KOPT-K1 (cell line): Measurements from ENCODE around the gene APOBEC3F.
"Not testable (repeated sequence)": the region's sequence is repeated elsewhere in the genome, so short reads cannot be mapped to it uniquely, and the experiment has no call there.

ENCODE experiments used
- H3K27ac ChIP-seq: fragments of 200-600 bp; sonication (generic); 2 replicates; pipeline ENCODE4 v1.5.1; 2016; ENCODE audit warnings: antibody characterized with exemption, mild to moderate bottlenecking, low read depth, low read length; ENCODE audit not compliant: poor library complexity, severe bottlenecking
- H3K36me3 ChIP-seq: fragments of 200-600 bp; sonication (generic); 2 replicates; pipeline ENCODE4 v1.5.1; 2017; ENCODE audit warnings: antibody characterized with exemption, mild to moderate bottlenecking, low read length, moderate library complexity; ENCODE audit not compliant: insufficient read depth
- H3K9me3 ChIP-seq: fragments of 200-600 bp; sonication (generic); 2 replicates; pipeline ENCODE4 v1.5.1; 2017; ENCODE audit warnings: antibody characterized with exemption, low read length, mild to moderate bottlenecking; ENCODE audit not compliant: insufficient read depth, poor library complexity, severe bottlenecking

Gene APOBEC3F

DNA sequence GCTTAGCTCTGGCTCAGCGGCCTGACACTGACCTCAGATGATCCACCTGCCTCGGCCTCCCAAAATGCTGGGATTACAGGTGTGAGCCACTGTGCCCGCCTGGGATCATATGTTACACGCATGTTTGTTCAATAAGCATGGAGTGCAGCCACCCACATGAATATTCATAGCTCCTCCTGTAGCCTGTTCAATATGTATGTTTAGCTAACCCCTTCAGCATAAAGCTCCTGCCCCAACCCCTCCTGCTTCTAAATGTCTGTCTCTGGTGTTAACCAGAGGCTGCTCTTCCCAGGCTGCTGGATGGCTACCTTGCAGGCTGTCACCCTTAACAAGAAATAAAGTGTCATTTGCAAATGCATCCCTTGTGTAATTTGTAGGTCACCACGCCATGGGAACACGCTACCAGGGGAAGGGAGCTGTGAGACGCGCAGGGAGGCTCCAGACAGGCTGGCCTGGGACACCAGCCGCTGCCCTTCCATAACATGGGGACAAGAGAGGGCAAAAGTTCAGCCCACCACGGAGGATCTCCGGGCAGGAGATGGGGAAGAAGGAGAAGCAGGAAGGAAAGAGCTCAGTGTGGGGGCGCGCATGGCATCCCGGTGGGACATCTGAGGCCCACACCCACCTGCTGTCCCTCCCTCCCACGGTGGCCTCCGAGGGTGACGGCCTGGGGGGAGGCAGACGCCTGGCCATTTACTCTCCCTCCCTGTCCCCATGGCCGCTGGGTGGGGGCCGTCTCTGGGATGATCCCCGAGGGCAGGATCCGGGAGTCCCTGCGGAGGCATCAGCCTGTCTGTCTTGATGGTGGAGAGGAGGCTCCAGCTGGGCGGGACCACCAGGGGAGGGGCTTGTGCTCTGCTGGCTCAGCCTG is 35.7 kb downstream of the APOBEC3F start:
- peaks cover 18% of the 10 kb centered on the region; the same call in 1 of the 2 replicates for H3K36me3 ChIP-seq
- peak overlapping the region; percentile 81 for H3K27ac ChIP-seq
- H3K9me3 ChIP-seq = not testable (repeated sequence)

DNA sequence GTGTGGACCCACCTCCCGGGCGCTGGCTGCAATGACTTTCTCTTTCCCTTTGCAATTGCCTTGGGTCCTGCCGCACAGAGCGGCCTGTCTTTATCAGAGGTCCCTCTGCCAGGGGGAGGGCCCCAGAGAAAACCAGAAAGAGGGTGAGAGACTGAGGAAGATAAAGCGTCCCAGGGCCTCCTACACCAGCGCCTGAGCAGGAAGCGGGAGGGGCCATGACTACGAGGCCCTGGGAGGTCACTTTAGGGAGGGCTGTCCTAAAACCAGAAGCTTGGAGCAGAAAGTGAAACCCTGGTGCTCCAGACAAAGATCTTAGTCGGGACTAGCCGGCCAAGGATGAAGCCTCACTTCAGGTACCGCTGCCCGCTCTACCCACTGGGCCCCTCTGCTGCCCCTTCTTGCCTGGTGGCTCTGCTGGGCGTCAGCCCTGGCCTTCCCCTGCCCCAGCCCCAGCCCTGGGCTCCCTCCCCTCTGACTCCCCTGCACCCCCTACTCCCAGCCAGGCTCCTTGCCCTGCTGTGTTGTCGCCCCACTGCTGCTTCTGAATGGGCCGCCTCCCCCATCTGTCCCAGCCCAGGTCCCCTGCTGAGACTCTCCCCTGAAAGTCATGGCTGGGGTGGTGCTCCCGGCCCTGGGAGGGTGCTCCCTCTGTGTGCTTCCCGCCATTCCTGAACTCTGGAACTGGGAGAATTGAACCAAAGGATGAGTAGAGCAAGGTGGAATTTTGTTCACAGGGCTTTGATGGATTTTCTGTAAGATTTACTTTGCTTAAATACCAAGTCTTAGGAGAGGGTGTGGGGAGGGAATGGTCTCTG is 36.6 kb downstream of the APOBEC3F start, which contains the start of gene APOBEC3G:
TSS of gene APOBEC3G (plus strand) at position 250 of the 815 bp plus-strand sequence. CDS start at position 337, 87 bp downstream.
- H3K9me3 ChIP-seq = not testable (repeated sequence)
- Histone ChIP-seq H3K27ac (peak within 1 kb of the TSS; percentile 81), H3K36me3 (peaks cover 25% of the 10 kb centered on the region; the same call in 1 of the 2 replicates)

DNA sequence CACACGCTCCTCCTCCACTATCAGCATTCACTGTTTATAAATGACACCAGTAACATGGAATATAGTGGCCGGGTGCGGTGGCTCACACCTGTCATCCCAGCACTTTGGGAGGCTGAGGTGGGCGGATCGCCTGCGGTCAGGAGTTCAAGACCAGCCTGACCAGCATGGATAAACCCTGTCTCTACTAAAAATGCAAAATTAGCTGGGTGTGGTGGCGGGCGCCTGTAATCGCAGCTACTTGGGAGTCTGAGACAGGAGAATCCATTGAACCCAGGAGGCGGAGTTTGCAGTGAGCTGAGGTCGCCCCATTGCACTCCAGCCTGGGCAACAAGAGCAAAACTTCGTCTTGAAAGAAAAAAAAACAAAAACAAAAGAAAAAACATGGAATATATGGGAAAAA is 37.2 kb downstream of the APOBEC3F start:
- H3K9me3 ChIP-seq = not testable (repeated sequence)
- peaks cover 29% of the 10 kb centered on the region; the same call in 1 of the 2 replicates for H3K36me3 ChIP-seq
- H3K27ac ChIP-seq = peak overlapping the region; percentile 81

DNA sequence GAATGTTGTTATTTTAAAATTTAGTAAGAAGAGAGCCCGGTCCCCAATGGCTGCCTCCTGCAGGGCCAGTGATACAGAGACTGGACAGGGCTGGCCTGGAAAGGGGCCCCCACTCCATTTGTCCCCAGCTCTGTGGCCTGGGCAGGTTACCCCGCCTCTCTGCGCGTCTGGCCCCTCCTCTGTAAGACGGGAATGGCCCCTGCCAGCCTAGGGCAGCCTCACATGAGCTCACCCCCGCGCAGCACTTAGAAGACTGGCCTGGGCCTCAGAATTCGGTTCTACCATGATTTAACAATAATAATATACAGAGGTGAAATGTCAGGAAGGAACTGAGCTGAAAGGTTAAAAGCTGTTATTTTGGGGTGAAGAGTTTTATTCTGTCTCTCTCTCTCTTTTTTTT is 37.7 kb downstream of the APOBEC3F start:
- peaks cover 33% of the 10 kb centered on the region; the same call in 1 of the 2 replicates for H3K36me3 ChIP-seq
- peak overlapping the region; percentile 81 for H3K27ac ChIP-seq
- no peaks in the 10 kb centered on the region for H3K9me3 ChIP-seq

DNA sequence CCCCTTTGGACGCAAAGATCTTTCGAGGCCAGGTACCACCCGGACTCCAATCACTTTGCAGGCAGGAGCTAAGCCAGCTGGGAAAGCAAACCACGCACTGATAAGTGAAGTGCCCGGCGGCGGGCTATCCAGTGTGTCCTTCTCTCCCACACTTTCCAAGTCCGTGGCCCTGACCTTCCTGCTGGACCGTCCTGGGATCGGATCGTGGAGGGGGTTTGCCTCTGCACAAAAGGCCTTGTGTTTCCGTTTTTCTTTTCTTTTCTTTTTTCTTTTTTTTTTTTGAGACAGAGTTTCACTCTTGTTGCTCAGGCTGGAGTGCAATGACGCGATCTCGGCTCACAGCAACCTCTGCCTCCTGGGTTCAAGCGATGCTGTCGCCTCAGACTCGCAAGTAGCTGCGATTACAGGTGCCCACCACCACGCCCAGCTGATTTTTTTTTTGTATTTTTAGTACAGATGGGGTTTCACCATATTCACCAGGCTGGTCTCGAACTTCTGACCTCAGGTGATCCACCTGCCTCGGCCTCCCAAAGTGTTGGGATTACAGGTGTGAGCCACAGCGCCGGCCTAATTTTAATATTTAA is 38.5 kb downstream of the APOBEC3F start:
- not testable (repeated sequence) for H3K9me3 ChIP-seq, H3K27ac ChIP-seq
- peaks cover 38% of the 10 kb centered on the region; the same call in 1 of the 2 replicates for H3K36me3 ChIP-seq

DNA sequence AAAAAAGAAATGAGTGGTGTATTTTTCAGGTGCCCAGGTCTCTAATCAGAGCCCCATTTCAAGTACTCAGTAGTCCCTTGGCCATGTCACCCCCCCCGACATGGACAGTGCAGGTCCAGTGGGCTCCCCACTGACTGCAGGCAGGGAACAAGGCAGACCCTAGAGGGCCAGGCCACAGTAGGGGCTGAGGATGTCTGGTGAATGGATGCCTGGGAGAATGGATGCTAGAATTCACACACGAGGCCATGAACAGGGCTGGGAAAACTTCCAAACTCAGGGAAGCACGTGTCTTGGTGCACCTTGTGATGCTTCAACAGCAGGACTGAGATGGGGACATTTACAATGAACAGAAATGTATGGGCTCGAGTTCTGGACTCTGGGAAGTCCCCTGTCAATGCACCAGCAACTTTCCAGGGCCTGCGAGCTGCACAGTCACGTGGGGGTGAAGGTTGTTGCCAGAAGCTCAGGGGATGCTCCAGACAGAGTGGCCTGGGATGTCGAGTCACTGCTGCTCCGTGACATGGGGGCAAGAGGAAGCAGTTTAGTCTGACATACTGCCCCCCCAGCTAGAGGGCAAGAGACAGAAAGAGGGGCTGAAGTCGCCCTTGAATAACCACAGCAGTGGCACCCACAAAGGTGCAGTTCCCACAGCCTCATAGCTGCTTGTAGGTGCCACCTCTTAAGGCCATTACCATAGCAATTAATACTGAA is 39.5 kb downstream of the APOBEC3F start:
- H3K9me3 ChIP-seq = no peaks in the 10 kb centered on the region
- H3K36me3 ChIP-seq = peaks cover 47% of the 10 kb centered on the region; the same call in 1 of the 2 replicates
- H3K27ac ChIP-seq = peak overlapping the region; percentile 52

DNA sequence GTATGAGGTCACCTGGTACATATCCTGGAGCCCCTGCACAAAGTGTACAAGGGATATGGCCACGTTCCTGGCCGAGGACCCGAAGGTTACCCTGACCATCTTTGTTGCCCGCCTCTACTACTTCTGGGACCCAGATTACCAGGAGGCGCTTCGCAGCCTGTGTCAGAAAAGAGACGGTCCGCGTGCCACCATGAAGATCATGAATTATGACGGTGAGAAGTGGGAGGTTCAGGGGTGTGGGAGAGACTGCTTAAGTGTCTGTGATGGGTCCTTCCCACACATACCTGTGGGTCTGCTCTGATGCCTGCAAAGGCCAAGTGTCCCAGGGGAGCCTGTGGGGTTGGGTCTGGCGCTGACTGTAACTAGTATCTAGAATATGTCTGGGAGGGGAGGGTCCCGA is 40.4 kb downstream of the APOBEC3F start:
- Histone ChIP-seq H3K9me3 (no peaks in the 10 kb centered on the region), H3K27ac (peak overlapping the region; percentile 52), H3K36me3 (peaks cover 47% of the 10 kb centered on the region; the same call in 1 of the 2 replicates)

DNA sequence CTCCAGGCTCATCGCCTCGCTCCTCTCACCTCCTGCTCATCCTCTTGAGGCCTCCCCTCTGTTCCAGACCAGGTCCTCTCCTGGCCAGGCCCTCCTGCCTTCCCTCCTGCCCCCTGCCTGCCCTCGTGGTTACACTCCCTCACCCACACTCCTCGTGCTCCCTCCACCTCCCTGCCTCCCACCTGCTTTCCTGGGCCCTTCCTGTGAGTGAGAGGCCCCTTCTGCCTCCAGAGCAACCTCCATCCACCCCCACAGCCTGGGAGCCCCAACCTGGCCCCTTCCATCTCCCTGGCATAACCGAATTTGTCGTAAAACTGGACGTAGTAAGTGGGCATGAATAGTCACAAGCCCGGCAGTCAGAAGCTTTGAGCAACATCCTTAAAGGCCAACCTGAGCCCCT is 40.9 kb downstream of the APOBEC3F start:
- Histone ChIP-seq H3K36me3 (peaks cover 47% of the 10 kb centered on the region; the same call in 1 of the 2 replicates), H3K9me3 (no peaks in the 10 kb centered on the region), H3K27ac (peak overlapping the region; percentile 52)

DNA sequence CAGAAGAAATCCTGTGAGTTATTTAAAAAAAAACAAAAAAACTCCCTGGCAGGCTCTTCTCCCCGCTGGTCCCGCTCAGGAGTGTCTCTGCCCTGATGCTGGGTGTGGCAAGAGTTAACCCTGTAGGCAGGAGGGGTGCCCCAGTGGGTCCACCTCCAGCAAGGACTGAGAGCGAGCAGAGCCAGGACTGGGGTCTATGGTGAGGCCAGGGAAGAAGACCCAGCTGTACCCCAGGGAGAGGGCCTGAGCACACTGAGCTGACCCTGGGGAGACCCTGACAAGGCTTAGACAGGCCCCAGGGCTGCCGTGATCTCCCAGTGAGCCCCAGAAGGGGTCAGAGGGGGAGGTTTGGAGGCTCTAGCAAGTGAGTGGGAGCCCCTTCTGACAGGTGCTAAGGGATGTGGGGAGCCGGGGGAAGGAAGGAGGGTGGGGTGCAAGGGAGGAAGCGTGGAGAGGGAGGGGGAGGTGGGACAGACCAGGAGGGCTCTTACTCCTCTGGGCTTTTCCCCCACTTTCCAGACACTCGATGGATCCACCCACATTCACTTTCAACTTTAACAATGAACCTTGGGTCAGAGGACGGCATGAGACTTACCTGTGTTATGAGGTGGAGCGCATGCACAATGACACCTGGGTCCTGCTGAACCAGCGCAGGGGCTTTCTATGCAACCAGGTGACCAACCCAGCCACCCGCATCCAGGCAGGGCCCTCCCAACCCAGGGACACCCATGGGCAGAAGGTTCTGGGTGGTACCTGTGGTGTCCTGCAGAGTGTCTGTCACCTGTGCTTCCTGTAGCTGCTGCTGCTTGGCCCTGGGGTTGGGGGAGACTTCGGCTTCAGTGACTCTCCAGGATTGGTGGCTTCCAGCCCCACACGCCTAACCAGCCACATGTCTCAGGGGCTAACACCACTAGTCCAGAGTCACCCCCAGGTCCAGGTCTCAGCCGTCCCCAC is 42.8 kb downstream of the APOBEC3F start:
- Histone ChIP-seq H3K36me3 (peaks cover 47% of the 10 kb centered on the region; the same call in 1 of the 2 replicates), H3K9me3 (no peaks in the 10 kb centered on the region), H3K27ac (peak overlapping the region; percentile 46)

DNA sequence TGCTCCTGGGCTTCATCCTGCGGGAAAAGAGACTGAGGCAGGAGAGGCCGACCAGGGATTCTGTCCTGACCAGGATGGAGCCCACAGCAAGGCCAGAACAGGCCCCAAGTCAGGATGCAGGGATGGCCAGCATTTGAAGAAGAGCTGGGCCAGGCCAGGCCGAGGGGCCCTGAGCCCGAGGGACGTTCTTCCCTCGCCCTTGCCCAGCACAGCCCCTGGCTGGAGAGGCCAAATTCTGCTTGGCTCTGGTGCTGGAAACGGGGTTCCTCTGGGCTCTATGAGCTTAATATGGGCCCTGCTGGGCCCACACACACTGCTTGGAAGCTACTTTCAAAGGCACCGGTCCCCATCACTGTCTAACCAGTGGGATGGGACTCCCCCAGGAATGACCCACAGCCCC is 44.0 kb downstream of the APOBEC3F start:
- Histone ChIP-seq H3K27ac (no peak overlapping the region), H3K9me3 (no peaks in the 10 kb centered on the region), H3K36me3 (peaks cover 46% of the 10 kb centered on the region; the same call in 1 of the 2 replicates)

DNA sequence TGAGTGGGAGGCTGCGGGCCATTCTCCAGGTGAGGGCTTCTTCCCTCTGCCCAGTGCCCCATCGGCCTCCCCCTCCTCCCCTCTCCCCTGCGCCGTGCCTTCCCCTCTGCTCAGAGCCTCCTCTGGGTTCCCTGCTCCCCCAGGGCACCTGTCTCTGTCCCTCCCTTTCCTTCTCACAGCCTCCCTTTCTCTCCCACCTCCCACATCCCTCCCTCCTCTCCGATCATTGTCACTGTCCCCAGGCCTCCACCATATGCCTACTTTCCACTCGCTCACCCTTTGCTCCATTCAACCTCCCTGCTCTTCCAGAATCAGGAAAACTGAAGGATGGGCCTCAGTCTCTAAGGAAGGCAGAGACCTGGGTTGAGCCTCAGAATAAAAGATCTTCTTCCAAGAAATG is 46.4 kb downstream of the APOBEC3F start:
- Histone ChIP-seq H3K36me3 (peaks cover 22% of the 10 kb centered on the region; the same call in 1 of the 2 replicates), H3K9me3 (no peaks in the 10 kb centered on the region), H3K27ac (peak overlapping the region; percentile 90)

DNA sequence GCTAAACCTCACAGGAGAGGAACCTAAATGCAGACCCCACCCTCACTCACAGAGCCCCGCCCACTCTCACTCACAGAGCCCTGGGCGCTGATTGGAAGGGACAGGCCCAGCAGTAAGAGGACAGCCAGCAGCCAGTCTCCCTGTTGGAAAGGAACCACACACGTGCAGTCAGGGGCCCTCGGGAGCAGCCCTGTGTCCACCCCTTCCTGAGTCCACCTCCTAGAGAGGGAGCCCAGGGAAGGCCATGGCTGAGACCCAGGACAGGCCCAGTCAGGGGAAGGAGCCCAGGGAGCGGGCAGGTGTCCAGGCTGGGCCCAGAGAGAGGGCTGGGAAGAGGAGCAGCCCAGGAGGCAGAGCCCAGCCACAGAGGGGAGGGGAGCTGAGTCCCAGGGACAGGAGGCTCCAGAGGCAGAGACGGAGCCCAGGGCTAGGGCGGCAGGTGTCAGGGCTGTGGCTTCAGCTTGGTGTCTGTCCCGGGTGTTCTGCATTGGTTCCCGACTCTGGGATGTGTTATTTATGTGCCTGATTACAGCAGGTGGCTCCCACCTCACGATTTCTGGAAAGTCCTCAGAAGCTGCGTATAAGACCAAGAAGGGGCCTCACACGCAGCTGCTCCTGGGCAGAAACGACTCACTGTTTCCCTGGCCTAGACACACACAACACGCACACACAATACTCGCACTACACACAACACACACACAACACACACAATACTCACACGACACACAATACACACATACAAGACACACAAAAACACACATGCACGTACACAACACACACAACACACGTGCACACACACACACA is 47.4 kb downstream of the APOBEC3F start:
- H3K9me3 ChIP-seq = no peaks in the 10 kb centered on the region
- H3K27ac ChIP-seq = peak overlapping the region; percentile 90
- peaks cover 16% of the 10 kb centered on the region; the same call in 1 of the 2 replicates for H3K36me3 ChIP-seq

DNA sequence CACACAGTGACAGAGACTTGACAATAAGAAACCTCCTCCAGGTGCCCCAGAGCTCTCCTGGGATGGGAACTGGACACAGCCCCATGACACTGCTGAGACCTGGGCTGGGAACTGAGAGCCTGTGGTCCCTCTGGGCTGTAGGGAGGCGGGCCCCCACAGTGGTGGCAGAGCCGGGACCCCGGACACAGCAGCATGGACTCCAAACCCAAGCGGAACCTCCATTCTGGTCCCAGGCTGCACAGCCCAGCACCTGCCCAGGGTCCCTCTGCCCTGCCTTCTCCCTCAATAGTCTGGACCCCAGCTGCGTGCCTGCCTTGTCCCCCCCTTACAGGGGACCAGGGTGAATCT is 48.0 kb downstream of the APOBEC3F start:
- Histone ChIP-seq H3K27ac (peak overlapping the region; percentile 90), H3K36me3 (peaks cover 13% of the 10 kb centered on the region; the same call in 1 of the 2 replicates), H3K9me3 (no peaks in the 10 kb centered on the region)
